Esophagus muscularis mucosa (tissue), 4 donors: Measurements from ENCODE around the gene FBXO8. TPM values are rescaled to one million over a fixed set of nuclear protein-coding genes. Genes with fewer than 3 reads are reported as not detected.
"Not testable (repeated sequence)": the region's sequence is repeated elsewhere in the genome, so short reads cannot be mapped to it uniquely, and the experiment has no call there.

ENCODE experiments used
- DNase-seq: peaks from one replicate; pipeline ENCODE4 v3.0.0-alpha.2; 2017; ENCODE audit errors: extremely low spot score
- H3K27ac ChIP-seq, 4 donors: fragments of 200-600 bp; sonication (generic); replicated peaks in 1 of 4; 1 replicate in 3 of 4; 2 replicates in 1 of 4; pipeline ENCODE4 v1.5.1; 2016 to 2019; ENCODE audit warnings: mild to moderate bottlenecking in 1 of 4
- H3K27me3 ChIP-seq, 4 donors: fragments of 200-600 bp; sonication (generic); one replicate each; pipeline versions ENCODE4 v1.5.1 to v1.6.0; 2016 to 2019
- H3K36me3 ChIP-seq, 4 donors: fragments of 200-600 bp; sonication (generic); one replicate each; pipeline ENCODE4 v1.5.1; 2016 to 2019
- H3K4me1 ChIP-seq, 4 donors: fragments of 200-600 bp; sonication (generic); one replicate each; pipeline ENCODE4 v1.5.1; 2016 to 2019
- H3K4me3 ChIP-seq, 4 donors: fragments of 200-600 bp; sonication (generic); 1 replicate in 2 of 4; 2 replicates in 2 of 4; pipeline ENCODE4 v1.5.1; 2016 to 2019; ENCODE audit warnings: mild to moderate bottlenecking in 4 of 4, moderate library complexity in 1 of 4
- H3K9me3 ChIP-seq, 4 donors: fragments of 200-600 bp; sonication (generic); 1 replicate in 3 of 4; 2 replicates in 1 of 4; pipeline ENCODE4 v1.5.1; 2016 to 2019
- EP300 ChIP-seq: sonication (generic); formaldehyde crosslinking; IDR thresholded peaks from one replicate; pipeline ENCODE4 v1.6.1; 2017; ENCODE audit warnings: antibody characterized with exemption
- POLR2A ChIP-seq: fragments of 450-650 bp; IDR thresholded peaks from one replicate; pipeline ENCODE4 v1.6.1; 2017; ENCODE audit warnings: antibody characterized with exemption, moderate library complexity, mild to moderate bottlenecking, low read depth
- POLR2AphosphoS5 ChIP-seq, 2 donors: sonication (generic); formaldehyde crosslinking; IDR thresholded peaks; one replicate each; pipeline ENCODE4 v1.6.1; 2017; ENCODE audit warnings: antibody characterized with exemption in 2 of 2
- WGBS: methylation state at CpG from one replicate; pipeline ENCODE4 v1.1.5; 2018; 5-methylcytosine and 5-hydroxymethylcytosine counted together
- intact Hi-C: fragments of 100-400 bp; cut with DNase I; formaldehyde crosslinking; loops from one replicate; pipeline ENCODE4 v1.15.1; 2023
- total RNA-seq, 4 donors: library from RNA; depleted of rRNA; stranded (reverse); fragments of >200 nt; gene quantifications; one replicate each; pipeline versions ENCODE4 v1.1.0 to v1.2.1, GENCODE V29; 2016
- TF ChIP-seq, protein P1 (sequence below), 3 experiments: fragments of 200-600 bp in 2 of 3; fragments of 450-650 bp in 1 of 3; sonication (generic) in 2 of 3; IDR thresholded peaks; one replicate each; pipeline ENCODE4 v1.5.1; 2017 to 2019; ENCODE audit warnings: antibody characterized with exemption in 3 of 3, mild to moderate bottlenecking in 2 of 3, moderate library complexity in 1 of 3

Gene FBXO8
- total RNA-seq, 4 donors from 2014 or later: 32.0 to 48.0 (median 45.5) TPM

DNA sequence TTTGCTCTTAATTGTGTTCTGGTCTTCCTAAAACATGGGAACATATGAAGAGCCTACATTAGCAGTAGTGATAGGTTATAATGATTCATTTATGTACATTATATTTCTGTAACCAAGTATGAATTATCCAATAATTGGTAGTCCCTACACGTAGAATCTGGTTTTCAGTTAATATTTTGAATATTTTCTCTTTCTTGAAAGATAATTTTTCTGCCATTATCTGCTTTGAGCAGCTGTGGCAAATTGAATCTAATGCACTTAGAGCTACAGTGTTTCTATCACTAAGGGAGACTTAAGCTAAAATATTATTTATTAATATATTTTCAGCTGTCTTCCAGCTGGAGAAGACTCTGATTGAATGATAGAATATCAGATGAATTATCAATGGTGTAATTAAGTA is 21.2 kb upstream of the FBXO8 start:
- 97% methylated on average over 1 of the region's 1 CpG for WGBS
- Histone ChIP-seq H3K27me3 (no peaks in the 10 kb centered on the region), H3K27ac (no peak overlapping the region), H3K4me1 (no peaks in the 10 kb centered on the region), H3K4me3 (no peak overlapping the region), H3K36me3 (peaks cover 8 to 85% (median 46%) of the 10 kb centered on the region in 4 donors), H3K9me3 (no peaks in the 10 kb centered on the region)
- DNase-seq: no peak
- intact Hi-C loops: no loop called here
- TF ChIP-seq, protein P1, sequence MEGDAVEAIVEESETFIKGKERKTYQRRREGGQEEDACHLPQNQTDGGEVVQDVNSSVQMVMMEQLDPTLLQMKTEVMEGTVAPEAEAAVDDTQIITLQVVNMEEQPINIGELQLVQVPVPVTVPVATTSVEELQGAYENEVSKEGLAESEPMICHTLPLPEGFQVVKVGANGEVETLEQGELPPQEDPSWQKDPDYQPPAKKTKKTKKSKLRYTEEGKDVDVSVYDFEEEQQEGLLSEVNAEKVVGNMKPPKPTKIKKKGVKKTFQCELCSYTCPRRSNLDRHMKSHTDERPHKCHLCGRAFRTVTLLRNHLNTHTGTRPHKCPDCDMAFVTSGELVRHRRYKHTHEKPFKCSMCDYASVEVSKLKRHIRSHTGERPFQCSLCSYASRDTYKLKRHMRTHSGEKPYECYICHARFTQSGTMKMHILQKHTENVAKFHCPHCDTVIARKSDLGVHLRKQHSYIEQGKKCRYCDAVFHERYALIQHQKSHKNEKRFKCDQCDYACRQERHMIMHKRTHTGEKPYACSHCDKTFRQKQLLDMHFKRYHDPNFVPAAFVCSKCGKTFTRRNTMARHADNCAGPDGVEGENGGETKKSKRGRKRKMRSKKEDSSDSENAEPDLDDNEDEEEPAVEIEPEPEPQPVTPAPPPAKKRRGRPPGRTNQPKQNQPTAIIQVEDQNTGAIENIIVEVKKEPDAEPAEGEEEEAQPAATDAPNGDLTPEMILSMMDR (IDR thresholded peaks at IDR 0.05): no peak
- TF ChIP-seq POLR2AphosphoS5 (IDR thresholded peaks at IDR 0.05) (no peak), POLR2A (no peak), EP300 (no peak)

DNA sequence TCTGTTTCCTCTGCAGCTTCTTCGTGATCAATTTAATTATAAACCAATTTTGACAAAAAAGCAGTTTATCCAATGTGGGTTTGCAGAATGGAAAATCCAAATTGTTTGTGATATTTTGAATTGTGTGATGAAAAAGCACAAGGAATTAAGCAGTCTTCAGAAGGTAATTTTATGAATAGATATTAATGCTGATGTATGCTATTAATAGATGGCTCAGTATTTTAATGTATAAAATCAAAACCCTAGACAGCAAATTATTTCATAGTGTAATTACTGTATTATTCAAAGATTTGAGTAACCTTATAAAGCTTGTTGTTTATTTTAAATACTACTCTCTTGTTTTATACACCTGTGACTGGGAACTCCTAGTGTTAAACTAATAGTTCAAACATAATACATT is 20.2 kb upstream of the FBXO8 start:
- no peak overlapping the region for H3K4me3 ChIP-seq
- intact Hi-C loops: no loop called here
- TF ChIP-seq POLR2AphosphoS5 (IDR thresholded peaks at IDR 0.05) (no peak), EP300 (no peak), POLR2A (no peak)
- TF ChIP-seq, protein P1 (IDR thresholded peaks at IDR 0.05): no peak
- no peak overlapping the region for H3K27ac ChIP-seq
- H3K9me3 ChIP-seq: no peaks in the 10 kb centered on the region
- DNase-seq: no peak
- no peaks in the 10 kb centered on the region for H3K4me1 ChIP-seq
- H3K36me3 ChIP-seq: peaks cover 8 to 83% (median 49%) of the 10 kb centered on the region in 4 donors
- no peaks in the 10 kb centered on the region for H3K27me3 ChIP-seq
- 93% methylated on average over 1 of the region's 1 CpG for WGBS

DNA sequence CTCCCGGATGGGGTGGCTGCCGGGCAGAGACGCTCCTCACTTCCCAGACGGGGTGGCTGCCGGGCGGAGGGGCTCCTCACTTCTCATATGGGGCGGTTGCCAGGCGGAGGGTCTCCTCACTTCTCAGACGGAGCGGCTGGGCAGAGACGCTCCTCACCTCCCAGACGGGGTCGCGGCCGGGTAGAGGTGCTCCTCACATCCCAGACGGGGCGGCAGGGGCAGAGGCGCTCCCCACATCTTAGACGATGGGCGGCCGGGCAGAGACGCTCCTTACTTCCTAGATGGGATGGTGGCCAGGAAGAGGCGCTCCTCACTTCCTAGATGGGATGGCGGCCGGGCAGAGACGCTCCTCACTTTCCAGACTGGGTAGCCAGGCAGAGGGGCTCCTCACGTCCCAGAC is 11.7 kb upstream of the FBXO8 start:
- DNase-seq, H3K4me3 ChIP-seq, H3K27me3 ChIP-seq, H3K4me1 ChIP-seq, H3K27ac ChIP-seq, intact Hi-C loops: not testable (repeated sequence)
- Histone ChIP-seq H3K36me3 (peaks cover 0 to 24% (median 7%) of the 10 kb centered on the region in 4 donors), H3K9me3 (peaks cover 0 to 16% (median 14%) of the 10 kb centered on the region in 4 donors)
- WGBS: 100% methylated on average over 7 of the region's 27 CpGs

DNA sequence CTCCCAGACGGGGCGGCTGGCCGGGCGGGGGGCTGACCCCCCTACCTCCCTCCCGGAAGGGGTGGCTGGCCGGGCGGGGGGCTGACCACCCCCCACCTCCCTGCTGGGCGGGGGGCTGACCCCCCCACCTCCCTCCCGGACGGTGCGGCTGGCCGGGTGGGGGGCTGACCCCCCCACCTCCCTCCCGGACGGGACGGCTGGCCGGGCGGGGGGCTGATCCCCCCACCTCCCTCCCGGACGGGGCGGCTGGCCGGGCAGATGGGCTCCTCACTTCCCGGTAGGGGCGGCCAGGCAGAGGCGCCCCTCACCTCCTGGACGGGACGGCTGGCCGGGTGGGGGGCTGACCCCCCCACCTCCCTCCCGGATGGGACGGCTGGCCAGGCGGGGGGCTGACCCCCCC is 11.2 kb upstream of the FBXO8 start:
- H3K27me3 ChIP-seq, H3K4me1 ChIP-seq, H3K4me3 ChIP-seq, intact Hi-C loops, DNase-seq, H3K27ac ChIP-seq: not testable (repeated sequence)
- WGBS: no CpG with 5 or more reads among the region's 30 CpGs
- Histone ChIP-seq H3K36me3 (peaks cover 0 to 19% (median 4%) of the 10 kb centered on the region in 4 donors), H3K9me3 (peaks cover 0 to 16% (median 14%) of the 10 kb centered on the region in 4 donors)

DNA sequence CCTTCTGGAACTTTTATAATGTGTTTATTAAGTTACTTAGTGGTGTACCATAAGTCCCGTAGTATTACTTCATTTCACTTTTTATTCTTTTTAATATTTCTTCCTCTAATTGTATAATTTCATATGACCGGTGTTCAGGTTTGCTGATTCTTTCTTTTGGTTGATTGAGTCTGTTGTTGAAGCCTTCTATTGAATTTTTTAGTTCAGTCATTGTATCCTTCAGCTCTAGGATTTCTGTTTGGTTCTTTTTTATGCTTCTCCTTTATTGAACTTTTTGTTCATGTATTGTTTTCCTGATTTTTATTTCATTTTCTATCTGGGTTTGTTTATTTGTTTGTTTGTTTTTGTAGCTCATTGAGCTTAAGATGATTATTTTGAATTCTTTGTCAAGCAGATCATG is 9.0 kb upstream of the FBXO8 start:
- no peak overlapping the region for H3K4me3 ChIP-seq
- TF ChIP-seq, protein P1 (IDR thresholded peaks at IDR 0.05): no peak
- TF ChIP-seq EP300: no peak
- no peak for TF ChIP-seq POLR2A
- TF ChIP-seq POLR2AphosphoS5 (IDR thresholded peaks at IDR 0.05): no peak
- intact Hi-C loops: no loop called here
- no peaks in the 10 kb centered on the region for H3K27me3 ChIP-seq
- WGBS: 100% methylated on average over 2 of the region's 2 CpGs
- no peak overlapping the region for H3K27ac ChIP-seq
- no peak for DNase-seq
- peaks cover 0 to 12% (median 0%) of the 10 kb centered on the region in 4 donors for H3K36me3 ChIP-seq
- no peaks in the 10 kb centered on the region for H3K4me1 ChIP-seq
- H3K9me3 ChIP-seq: peaks cover 0 to 16% (median 14%) of the 10 kb centered on the region in 4 donors

DNA sequence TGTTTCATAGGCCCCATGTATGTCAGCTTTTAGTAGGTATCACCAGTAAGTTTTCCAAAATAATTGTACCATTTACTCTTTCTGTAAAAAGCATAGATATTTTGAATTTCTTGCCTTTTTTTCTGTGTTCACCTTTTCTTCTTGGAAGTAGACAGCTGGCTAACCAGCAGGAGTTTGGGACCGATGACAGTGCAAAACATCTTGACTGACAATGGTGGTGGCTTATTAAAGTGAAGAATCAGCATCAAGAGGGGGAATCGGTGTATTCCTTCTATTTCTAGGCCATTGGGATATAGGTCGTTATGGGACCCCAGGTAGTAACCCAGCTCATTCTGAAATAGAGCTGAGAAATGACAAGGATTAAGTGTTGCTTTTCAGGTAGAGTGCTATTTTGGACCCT is 3.4 kb upstream of the FBXO8 start:
- WGBS: 94% methylated on average over 3 of the region's 3 CpGs
- intact Hi-C loops: no loop called here
- TF ChIP-seq POLR2AphosphoS5 (IDR thresholded peaks at IDR 0.05): no peak
- no peak for TF ChIP-seq EP300
- TF ChIP-seq, protein P1 (IDR thresholded peaks at IDR 0.05): no peak
- TF ChIP-seq POLR2A: no peak
- Histone ChIP-seq H3K9me3 (peaks cover 0 to 1% (median under 1%) of the 10 kb centered on the region in 4 donors), H3K4me3 (no peak overlapping the region), H3K4me1 (peaks cover 17 to 26% (median 24%) of the 10 kb centered on the region in 4 donors), H3K27ac (no peak overlapping the region), H3K36me3 (peaks cover 0 to 1% (median 0%) of the 10 kb centered on the region in 4 donors), H3K27me3 (no peaks in the 10 kb centered on the region)
- DNase-seq: no peak
